PC-9 (cell line): ENCODE measurements around the gene TCF12.
"Not testable (repeated sequence)": the region's sequence is repeated elsewhere in the genome, so short reads cannot be mapped to it uniquely, and the experiment has no call there.

Source experiments
- EZH2 ChIP-seq: fragments of 200-600 bp; sonication (generic); IDR thresholded peaks from 2 replicates; pipeline ENCODE4 v1.8.0; 2017; ENCODE audit warnings: antibody characterized with exemption, low read depth
- TF ChIP-seq, protein P1 (sequence below): fragments of 200-600 bp; sonication (generic); conservative IDR thresholded peaks from 2 replicates; pipeline ENCODE4 v1.6.1; 2017; ENCODE audit warnings: mixed run types, antibody characterized with exemption, mild to moderate bottlenecking, moderate library complexity

DNA sequence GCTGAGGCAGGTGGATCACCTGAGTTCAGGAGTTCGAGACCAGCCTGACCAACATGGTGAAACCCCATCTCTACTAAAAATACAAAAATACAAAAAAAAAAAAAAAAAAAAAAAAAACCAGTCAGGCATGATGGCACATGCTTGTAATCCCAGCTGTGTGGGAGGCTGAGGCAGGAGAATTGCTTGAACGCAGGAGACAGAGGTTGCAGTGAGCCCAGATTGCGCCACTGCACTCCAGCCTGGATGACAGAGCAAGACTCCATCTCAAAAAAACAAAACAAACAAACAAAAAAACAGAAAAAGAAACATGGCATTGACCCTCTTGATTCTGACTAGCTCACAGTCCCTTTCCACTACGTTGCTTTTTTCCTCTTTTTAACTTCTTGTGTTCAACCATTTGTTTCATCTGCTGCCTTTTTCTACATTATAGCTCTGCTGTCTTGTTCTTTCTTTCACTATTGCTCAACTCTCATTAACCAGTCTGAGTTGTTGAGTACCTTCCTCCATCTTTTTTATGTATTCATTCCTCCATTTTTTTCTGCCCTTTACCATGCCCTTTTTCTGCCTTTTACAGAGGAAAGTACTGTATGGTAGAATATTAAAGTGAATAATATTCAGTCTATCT, 179.6 kb downstream of the TCF12 start:
- not testable (repeated sequence) for TF ChIP-seq EZH2
- TF ChIP-seq, protein P1, sequence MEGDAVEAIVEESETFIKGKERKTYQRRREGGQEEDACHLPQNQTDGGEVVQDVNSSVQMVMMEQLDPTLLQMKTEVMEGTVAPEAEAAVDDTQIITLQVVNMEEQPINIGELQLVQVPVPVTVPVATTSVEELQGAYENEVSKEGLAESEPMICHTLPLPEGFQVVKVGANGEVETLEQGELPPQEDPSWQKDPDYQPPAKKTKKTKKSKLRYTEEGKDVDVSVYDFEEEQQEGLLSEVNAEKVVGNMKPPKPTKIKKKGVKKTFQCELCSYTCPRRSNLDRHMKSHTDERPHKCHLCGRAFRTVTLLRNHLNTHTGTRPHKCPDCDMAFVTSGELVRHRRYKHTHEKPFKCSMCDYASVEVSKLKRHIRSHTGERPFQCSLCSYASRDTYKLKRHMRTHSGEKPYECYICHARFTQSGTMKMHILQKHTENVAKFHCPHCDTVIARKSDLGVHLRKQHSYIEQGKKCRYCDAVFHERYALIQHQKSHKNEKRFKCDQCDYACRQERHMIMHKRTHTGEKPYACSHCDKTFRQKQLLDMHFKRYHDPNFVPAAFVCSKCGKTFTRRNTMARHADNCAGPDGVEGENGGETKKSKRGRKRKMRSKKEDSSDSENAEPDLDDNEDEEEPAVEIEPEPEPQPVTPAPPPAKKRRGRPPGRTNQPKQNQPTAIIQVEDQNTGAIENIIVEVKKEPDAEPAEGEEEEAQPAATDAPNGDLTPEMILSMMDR, result not testable (repeated sequence)
